ENCODE measurements around the gene SSU72. TPM values are rescaled to one million over a fixed set of nuclear protein-coding genes. Genes with fewer than 3 reads are reported as not detected.

The SSU72 gene
- total RNA-seq, 1 experiment from 2014 or later, result 217 TPM

- Histone ChIP-seq H3K4me1 (ENCODE audit: control insufficient read depth, insufficient read depth, low read length) (peaks cover 10% of the 10 kb centered on the region), H3K27ac (ENCODE audit: low read length) (no peak overlapping the region), H3K36me3 (ENCODE audit: control insufficient read depth, insufficient read depth, low read length) (no peaks in the 10 kb centered on the region), H3K4me3 (ENCODE audit: low read depth in 2 of 2, low read length in 2 of 2) (no peak overlapping the region), H3K9me3 (ENCODE audit: control insufficient read depth, insufficient read depth, low read depth, low read length) (no peaks in the 10 kb centered on the region), H3K27me3 (ENCODE audit: control insufficient read depth, insufficient read depth, low read length) (no peaks in the 10 kb centered on the region)
- DNase-seq (ENCODE audit: low read depth, low spot score) (no peak), ATAC-seq (no peak)
- BruUV-seq (replicated peaks), result no TSS peak
- intact Hi-C loops (cut with micrococcal nuclease; ENCODE audit: unreplicated experiment), result no loop called here
- TF ChIP-seq TCF7L2 (IDR thresholded peaks at IDR 0.05; ENCODE audit: low read depth, low read length) (no peak), REST (IDR thresholded peaks at IDR 0.05; ENCODE audit: insufficient read depth in 1 of 2, low read depth in 2 of 2, low read length in 1 of 2) (no peak), POLR2AphosphoS5 (IDR thresholded peaks at IDR 0.05; ENCODE audit: low read depth, low read length) (no peak), SIN3A (IDR thresholded peaks at IDR 0.05; ENCODE audit: borderline replicate concordance, insufficient read depth, low read depth, low read length) (no peak), CTCF (IDR thresholded peaks at IDR 0.05) (no peak)
- POLR2A ChIA-PET, result no interaction called here
- in situ Hi-C loops (cut with HindIII; ENCODE audit: low pct_unique_long_range_greater_than_20kb, low sequenced_read_pairs), result no loop called here
- CTCF ChIA-PET, result no interaction called here
These were observed 27.1 kb upstream of the SSU72 start for GRCh38 chr1:1601564-1602303.

- intact Hi-C loops (cut with micrococcal nuclease; ENCODE audit: unreplicated experiment), result no loop called here
- no TSS peak for BruUV-seq (replicated peaks)
- H3K27me3 ChIP-seq (ENCODE audit: control insufficient read depth, insufficient read depth, low read length), result no peaks in the 10 kb centered on the region
- no peaks in the 10 kb centered on the region for H3K36me3 ChIP-seq (ENCODE audit: control insufficient read depth, insufficient read depth, low read length)
- no peak overlapping the region for H3K27ac ChIP-seq (ENCODE audit: low read length)
- in situ Hi-C loops (cut with HindIII; ENCODE audit: low pct_unique_long_range_greater_than_20kb, low sequenced_read_pairs), result no loop called here
- H3K4me1 ChIP-seq (ENCODE audit: control insufficient read depth, insufficient read depth, low read length), result peaks cover 10% of the 10 kb centered on the region
- ChIA-PET POLR2A (no interaction called here), CTCF (no interaction called here)
- TF ChIP-seq SIN3A (IDR thresholded peaks at IDR 0.05; ENCODE audit: borderline replicate concordance, insufficient read depth, low read depth, low read length) (no peak), REST (IDR thresholded peaks at IDR 0.05; ENCODE audit: insufficient read depth in 1 of 2, low read depth in 2 of 2, low read length in 1 of 2) (no peak), POLR2AphosphoS5 (IDR thresholded peaks at IDR 0.05; ENCODE audit: low read depth, low read length) (no peak), CTCF (IDR thresholded peaks at IDR 0.05) (no peak), TCF7L2 (IDR thresholded peaks at IDR 0.05; ENCODE audit: low read depth, low read length) (no peak)
- no peak for DNase-seq (ENCODE audit: low read depth, low spot score)
- peak overlapping the region; percentile 41 to 53; a peak in 1 of 4 replicates for H3K4me3 ChIP-seq (ENCODE audit: low read depth in 2 of 2, low read length in 2 of 2)
- ATAC-seq, result no peak
- H3K9me3 ChIP-seq (ENCODE audit: control insufficient read depth, insufficient read depth, low read depth, low read length), result no peaks in the 10 kb centered on the region
These were observed 26.3 kb upstream of the SSU72 start for GRCh38 chr1:1600861-1601563.

Measured in Panc1 (cell line).